HG03520 (cell line): Measurements from ENCODE around the gene AICDA.
"Not testable (repeated sequence)": the region's sequence is repeated elsewhere in the genome, so short reads cannot be mapped to it uniquely, and the experiment has no call there.

Experiments
- ATAC-seq: cut with Tn5 transposase; IDR thresholded peaks from one replicate; pipeline ENCODE4 v1.9.1; 2021; ENCODE audit warnings: mild to moderate bottlenecking, moderate library complexity; ENCODE audit not compliant: unreplicated experiment

The AICDA gene

GRCh38 chr12:8612629-8613028 lies at the start of gene AICDA:
TSS of gene AICDA (minus strand) at chr12:8612859. CDS start at chr12:8612767, 92 bp downstream.
- ATAC-seq = no peak

GRCh38 chr12:8661751-8662150 lies 49.1 kb upstream of the AICDA start:
- no peak for ATAC-seq

GRCh38 chr12:8661016-8661415 lies 48.4 kb upstream of the AICDA start:
- no peak for ATAC-seq

- ATAC-seq = no peak
Measured at GRCh38 chr12:8658346-8658745, 45.7 kb upstream of the AICDA start.

GRCh38 chr12:8655421-8655820 lies 42.8 kb upstream of the AICDA start:
- no peak for ATAC-seq

GRCh38 chr12:8648576-8649205 lies 36.0 kb upstream of the AICDA start:
- peak; percentile 65 for ATAC-seq

- ATAC-seq = no peak
Measured at GRCh38 chr12:8647968-8648367, 35.3 kb upstream of the AICDA start.

- ATAC-seq = peak; percentile 59
Measured at GRCh38 chr12:8644345-8645248, 31.9 kb upstream of the AICDA start.

- no peak for ATAC-seq
Measured at GRCh38 chr12:8642775-8643174, 30.1 kb upstream of the AICDA start.

GRCh38 chr12:8639936-8640335 lies 27.3 kb upstream of the AICDA start:
- no peak for ATAC-seq

- no peak for ATAC-seq
Measured at GRCh38 chr12:8638951-8639350, 26.3 kb upstream of the AICDA start.

- ATAC-seq = no peak
Measured at GRCh38 chr12:8637666-8638065, 25.0 kb upstream of the AICDA start.

- no peak for ATAC-seq
Measured at GRCh38 chr12:8637244-8637643, 24.6 kb upstream of the AICDA start.

GRCh38 chr12:8636581-8636980 lies 23.9 kb upstream of the AICDA start:
- no peak for ATAC-seq

- ATAC-seq = not testable (repeated sequence)
Measured at GRCh38 chr12:8636007-8636346, 23.3 kb upstream of the AICDA start.

- ATAC-seq = not testable (repeated sequence)
Measured at GRCh38 chr12:8635342-8636006, 22.8 kb upstream of the AICDA start.

GRCh38 chr12:8630131-8630530 lies 17.5 kb upstream of the AICDA start:
- ATAC-seq = no peak

- peak; percentile 90 for ATAC-seq
Measured at GRCh38 chr12:8629486-8630033, 16.9 kb upstream of the AICDA start.

- no peak for ATAC-seq
Measured at GRCh38 chr12:8628731-8629130, 16.1 kb upstream of the AICDA start.

GRCh38 chr12:8624750-8625149 lies 12.1 kb upstream of the AICDA start:
- not testable (repeated sequence) for ATAC-seq

GRCh38 chr12:8622646-8623045 lies 10.0 kb upstream of the AICDA start:
- no peak for ATAC-seq
